IMR-90 (cell line): ENCODE results near the gene ATF1. TPM values are rescaled to one million over a fixed set of nuclear protein-coding genes. Genes with fewer than 3 reads are reported as not detected.
A peak's percentile ranks its signal among the peaks of the same experiment; 100 is the strongest.

ENCODE experiments used
- ATAC-seq: fragments of 200-7000 bp; cut with Tn5 transposase; 2 replicates; pipeline ENCODE4 v1.9.1; 2020; ENCODE audit warnings: low read depth, mild to moderate bottlenecking, moderate library complexity
- BruUV-seq: library from RNA; stranded (reverse); fragments of 400-500 nt; replicated peaks from 2 replicates; lab custom pipeline; 2021; lab: Mats Ljungman, UMichigan
- CTCF ChIA-PET: fragments of 300-600 bp; formaldehyde crosslinking; extraction: SDS; loops from one replicate; lab custom pipeline; 2021; ENCODE audit warnings: antibody characterized with exemption; lab: Yijun Ruan, JAX
- POLR2A ChIA-PET: fragments of 300-600 bp; sonication (Branson Sonifier 250); formaldehyde crosslinking; loops from one replicate; lab custom pipeline; 2022; ENCODE audit warnings: antibody characterized with exemption; ENCODE audit not compliant: unreplicated experiment; lab: Charles Lee
- DNase-seq: peaks from one replicate; pipeline ENCODE4 v3.0.0; 2013
- H2AFZ ChIP-seq: replicated peaks from 2 replicates; pipeline ENCODE3; 2013; ENCODE audit warnings: low read length, mild to moderate bottlenecking; ENCODE audit not compliant: poor library complexity
- H2AK5ac ChIP-seq: 2 replicates; pipeline ENCODE4 v1.6.1; 2013; ENCODE audit warnings: low read depth, low read length, inconsistent platforms
- H2AK9ac ChIP-seq: replicated peaks from 2 replicates; pipeline ENCODE3; 2013; ENCODE audit warnings: mild to moderate bottlenecking, low read depth, low read length, moderate library complexity; ENCODE audit not compliant: poor library complexity
- H2BK120ac ChIP-seq: 2 replicates; pipeline ENCODE4 v1.6.1; 2013; ENCODE audit warnings: low read depth, low read length, inconsistent platforms
- H2BK15ac ChIP-seq: 3 replicates; pipeline ENCODE4 v1.6.1; 2013; ENCODE audit warnings: low read depth, low read length, inconsistent platforms
- H2BK20ac ChIP-seq: 2 replicates; pipeline ENCODE4 v1.6.1; 2013; ENCODE audit warnings: low read depth, mild to moderate bottlenecking, inconsistent platforms, low read length, moderate library complexity
- H2BK5ac ChIP-seq: 2 replicates; pipeline ENCODE4 v1.6.1; 2013; ENCODE audit warnings: mild to moderate bottlenecking, low read depth, low read length, inconsistent platforms; ENCODE audit not compliant: poor library complexity, severe bottlenecking
- H3K14ac ChIP-seq: replicated peaks from 2 replicates; pipeline ENCODE4 v1.6.1; 2013; ENCODE audit warnings: low read depth, low read length, inconsistent platforms
- H3K18ac ChIP-seq: 2 replicates; pipeline ENCODE4 v1.6.1; 2013; ENCODE audit warnings: low read depth, low read length, control low read depth
- H3K23ac ChIP-seq: 2 replicates; pipeline ENCODE4 v1.6.1; 2013; ENCODE audit warnings: low read depth, low read length, inconsistent platforms
- H3K27ac ChIP-seq: 2 replicates; pipeline ENCODE4 v1.5.1; 2013; ENCODE audit warnings: mild to moderate bottlenecking, control low read depth, low read length; ENCODE audit not compliant: insufficient read depth
- H3K27me3 ChIP-seq: 2 replicates; pipeline ENCODE4 v1.6.1; 2013; ENCODE audit warnings: low read length; ENCODE audit not compliant: control insufficient read depth, insufficient read depth
- H3K36me3 ChIP-seq: 2 replicates; pipeline ENCODE4 v1.6.1; 2013; ENCODE audit warnings: low read length, mixed read lengths; ENCODE audit not compliant: control insufficient read depth, insufficient read depth
- H3K4ac ChIP-seq: 2 replicates; pipeline ENCODE4 v1.6.1; 2013; ENCODE audit warnings: low read depth, low read length, inconsistent platforms
- H3K4me1 ChIP-seq: 2 replicates; pipeline ENCODE4 v1.6.1; 2013; ENCODE audit warnings: low read length, mixed read lengths; ENCODE audit not compliant: control insufficient read depth, insufficient read depth
- H3K4me2 ChIP-seq: 2 replicates; pipeline ENCODE4 v1.6.1; 2013; ENCODE audit warnings: low read depth, mild to moderate bottlenecking, control low read depth, low read length, moderate library complexity
- H3K4me3 ChIP-seq: 2 replicates; pipeline ENCODE4 v1.5.1; 2013; ENCODE audit warnings: low read depth, mild to moderate bottlenecking, control low read depth, low read length, moderate library complexity; ENCODE audit not compliant: insufficient read depth
- H3K56ac ChIP-seq: 2 replicates; pipeline ENCODE4 v1.6.1; 2013; ENCODE audit warnings: low read length, inconsistent platforms; ENCODE audit not compliant: insufficient read depth; ENCODE audit errors: extremely low read depth
- H3K79me1 ChIP-seq, 2 experiments: 2 replicates each; pipeline ENCODE4 v1.6.1; 2013; ENCODE audit warnings: low read length in 2 of 2, inconsistent platforms in 1 of 2, low read depth in 1 of 2
- H3K9ac ChIP-seq: 2 replicates; pipeline ENCODE4 v1.6.1; 2013; ENCODE audit warnings: low read depth, low read length, control low read depth
- H3K9me1 ChIP-seq: 2 replicates; pipeline ENCODE4 v1.6.1; 2013; ENCODE audit warnings: low read length, inconsistent platforms; ENCODE audit not compliant: insufficient read depth
- H3K9me3 ChIP-seq: 2 replicates; pipeline ENCODE4 v1.6.1; 2013; ENCODE audit warnings: low read length; ENCODE audit not compliant: control insufficient read depth, insufficient read depth
- H4K20me1 ChIP-seq: 2 replicates; pipeline ENCODE4 v1.6.1; 2013; ENCODE audit warnings: low read length, inconsistent platforms; ENCODE audit not compliant: insufficient read depth
- H4K5ac ChIP-seq: 2 replicates; pipeline ENCODE4 v1.6.1; 2013; ENCODE audit warnings: mild to moderate bottlenecking, low read depth, low read length, control low read depth
- H4K8ac ChIP-seq, 2 experiments: 2 replicates each; pipeline ENCODE4 v1.6.1; 2013; ENCODE audit warnings: low read depth in 2 of 2, low read length in 2 of 2, control low read depth in 1 of 2, inconsistent platforms in 1 of 2
- H4K91ac ChIP-seq: 2 replicates; pipeline ENCODE4 v1.6.1; 2013; ENCODE audit warnings: low read depth, low read length, inconsistent platforms; ENCODE audit not compliant: insufficient read depth
- BHLHE40 ChIP-seq: fragments of 150-350 bp; IDR thresholded peaks from 2 replicates; pipeline ENCODE4 v1.6.1; 2016; ENCODE audit warnings: mild to moderate bottlenecking, low read depth, low read length
- CHD1 ChIP-seq: IDR thresholded peaks from 2 replicates; pipeline ENCODE4 v1.6.1; 2012; ENCODE audit warnings: low read depth, low read length, improper control_type of control experiment
- MAFK ChIP-seq: IDR thresholded peaks from 2 replicates; pipeline ENCODE4 v1.6.1; 2012; ENCODE audit warnings: low read depth, low read length, improper control_type of control experiment
- MXI1 ChIP-seq: IDR thresholded peaks from 2 replicates; pipeline ENCODE4 v1.6.1; 2012; ENCODE audit warnings: low read depth, mild to moderate bottlenecking, low read length, moderate library complexity, borderline replicate concordance
- POLR2A ChIP-seq: IDR thresholded peaks from 2 replicates; pipeline ENCODE4 v1.6.1; 2012; ENCODE audit warnings: mild to moderate bottlenecking, low read depth, low read length
- RFX5 ChIP-seq: IDR thresholded peaks from 2 replicates; pipeline ENCODE4 v1.8.0; 2012; ENCODE audit warnings: low read depth, mild to moderate bottlenecking, low read length, moderate library complexity
- WGBS, 2 experiments: methylation state at CpG; one replicate each; pipeline versions ENCODE4 v1.1.5 to v1.1.7; 2013; ENCODE audit warnings: missing lambda C conversion rate in 2 of 2; ENCODE audit not compliant: insufficient read length in 1 of 2; ENCODE audit errors: extremely low coverage in 2 of 2; 5-methylcytosine and 5-hydroxymethylcytosine counted together
- dilution Hi-C: fragments of 300-500 bp; cut with HindIII; formaldehyde crosslinking; loops from one replicate; pipeline ENCODE4 v1.14.3; 2018; ENCODE audit warnings: low sequenced_read_pairs; ENCODE audit not compliant: unreplicated experiment
- in situ Hi-C: fragments of 300-500 bp; cut with MboI; formaldehyde crosslinking; loops from 3 replicates; pipeline ENCODE4 v1.14.3; 2019; ENCODE audit warnings: low sequenced_read_pairs, inconsistent platforms, mixed read lengths
- intact Hi-C: fragments of 100-400 bp; cut with micrococcal nuclease; formaldehyde crosslinking; loops from 2 replicates; pipeline ENCODE4 v1.10.0; 2022
- polyA plus RNA-seq, 3 experiments: library from polyadenylated mRNA; depleted of rRNA; stranded (reverse); fragments of >200 nt; gene quantifications; 2 replicates each; pipeline ENCODE4 v1.2.3, GENCODE V29; 2012; ENCODE audit warnings: low replicate concordance in 1 of 3
- total RNA-seq: library from RNA; depleted of rRNA; stranded (reverse); fragments of >200 nt; gene quantifications from 2 replicates; pipeline ENCODE4 v1.2.3, GENCODE V29; 2012

The ATF1 gene
- total and polyA plus RNA-seq, 2 of the 4 experiments (the other 2 are of a cell fraction) = 20.6 to 24.0 TPM

- 2% methylated on average over 28 of the region's 91 CpGs; no CpG with 5 or more reads in 1 of the 2 experiments for WGBS, 2 experiments
- H3K27ac ChIP-seq = peak overlapping the region; percentile 99
- peak overlapping the region; percentile 89 for H3K56ac ChIP-seq
- DNase-seq (peak; percentile 35), ATAC-seq (peak; percentile 66)
- H3K36me3 ChIP-seq = no peaks in the 10 kb centered on the region
- ChIA-PET POLR2A (interaction anchor here (0.6 to 1.4 kb wide), 3 partner anchors 221 to 318 kb away, joined by 3 to 5 read pairs (median 4); no protein-coding TSS in a partner anchor), CTCF (interaction anchor here (0.6 to 2.5 kb wide), 10 partner anchors 10 to 363 kb away, joined by 3 to 28 read pairs (median 3); no protein-coding TSS in a partner anchor)
- H3K9ac ChIP-seq = peak overlapping the region; percentile 94
- peak overlapping the region; percentile 94 for H4K91ac ChIP-seq
- TF ChIP-seq RFX5 (no peak), MXI1 (peak; percentile 14; the same call in 1 of the 2 replicates), MAFK (no peak), CHD1 (no peak), POLR2A (no peak), BHLHE40 (peak; percentile 9; the same call in 1 of the 2 replicates)
- in situ Hi-C loops = no loop called here
- H3K18ac ChIP-seq = peak overlapping the region; percentile 89
- H3K23ac ChIP-seq = peak overlapping the region; percentile 92
- H2BK120ac ChIP-seq = peak overlapping the region; percentile 81
- peak overlapping the region; percentile 48; the same call in 1 of the 2 replicates for H2BK20ac ChIP-seq
- peak overlapping the region; percentile 98 for H2AFZ ChIP-seq
- peaks cover 23% of the 10 kb centered on the region for H4K20me1 ChIP-seq
- peak overlapping the region; percentile 71 for H3K4me3 ChIP-seq
- peak overlapping the region; percentile 94 for H3K4ac ChIP-seq
- H2BK15ac ChIP-seq = peak overlapping the region; percentile 71; the same call in 1 of the 3 replicates
- intact Hi-C loops = loop anchor here (1.0 to 10.0 kb wide), 4 partner anchors 61 to 284 kb away; partner anchors contain the start of genes LETMD1 and SLC11A2
- no peaks in the 10 kb centered on the region; the same call in 1 of the 2 replicates for H3K9me3 ChIP-seq
- H2BK5ac ChIP-seq = peak overlapping the region; percentile 99
- dilution Hi-C loops = no loop called here
- peak overlapping the region; percentile 85 for H3K14ac ChIP-seq
- H2AK5ac ChIP-seq = peak overlapping the region; percentile 85
- H3K79me1 ChIP-seq = peaks cover 31 to 61% of the 10 kb centered on the region in 2 experiments
- peaks cover 4% of the 10 kb centered on the region; the same call in 1 of the 2 replicates for H3K4me1 ChIP-seq
- H3K4me2 ChIP-seq = peak overlapping the region; percentile 93
- peaks cover 3% of the 10 kb centered on the region; the same call in 1 of the 2 replicates for H3K9me1 ChIP-seq
- peak overlapping the region; percentile 32 to 98; a peak in 3 of 4 replicates for H4K8ac ChIP-seq
- H3K27me3 ChIP-seq = no peaks in the 10 kb centered on the region
- peak overlapping the region; percentile 53 for H2AK9ac ChIP-seq
- BruUV-seq = no TSS peak
- peak overlapping the region; percentile 94 for H4K5ac ChIP-seq
Observed at GRCh38 chr12:50764286-50765094, 589 bp downstream of the ATF1 start.
